Coronary artery (tissue), 2 donors: Measurements from ENCODE around the gene KCNMA1.

ENCODE experiments used
- DNase-seq: peaks from one replicate; pipeline ENCODE4 v3.0.0-alpha.2; 2017; ENCODE audit warnings: low spot score
- H3K27ac ChIP-seq, 2 donors: fragments of 200-600 bp; sonication (generic); one replicate each; pipeline ENCODE4 v1.5.1; 2016 to 2019
- H3K4me3 ChIP-seq: fragments of 200-600 bp; sonication (generic); 2 replicates; pipeline ENCODE4 v1.5.1; 2016; ENCODE audit warnings: mild to moderate bottlenecking, moderate library complexity
- CTCF ChIP-seq: fragments of 200-600 bp; sonication (generic); IDR thresholded peaks from one replicate; pipeline ENCODE4 v1.5.1; 2019; ENCODE audit warnings: antibody characterized with exemption

The KCNMA1 gene

GRCh38 chr10:76982671-76983070, 654.9 kb downstream of the KCNMA1 start:
- Histone ChIP-seq H3K27ac (no peak overlapping the region), H3K4me3 (no peak overlapping the region)
- TF ChIP-seq CTCF, result no peak
- DNase-seq, result no peak

GRCh38 chr10:76981251-76981650, 656.4 kb downstream of the KCNMA1 start:
- no peak for DNase-seq
- Histone ChIP-seq H3K4me3 (no peak overlapping the region), H3K27ac (no peak overlapping the region)
- no peak for TF ChIP-seq CTCF

- H3K4me3 ChIP-seq, result no peak overlapping the region
- no peak for TF ChIP-seq CTCF
- no peak for DNase-seq
Measured at GRCh38 chr10:76977901-76978300, 659.7 kb downstream of the KCNMA1 start.

GRCh38 chr10:76977046-76977445, 660.6 kb downstream of the KCNMA1 start:
- Histone ChIP-seq H3K27ac (no peak overlapping the region), H3K4me3 (no peak overlapping the region)
- TF ChIP-seq CTCF, result no peak
- no peak for DNase-seq

More at GRCh38 chr10:76977901-76978300, 659.7 kb downstream of the KCNMA1 start:
- no peak overlapping the region for H3K27ac ChIP-seq

GRCh38 chr10:76976142-76976541, 661.5 kb downstream of the KCNMA1 start:
- no peak for DNase-seq
- Histone ChIP-seq H3K4me3 (no peak overlapping the region), H3K27ac (no peak overlapping the region)
- TF ChIP-seq CTCF, result no peak

- H3K27ac ChIP-seq, result no peak overlapping the region
- DNase-seq, result no peak
- no peak overlapping the region for H3K4me3 ChIP-seq
- TF ChIP-seq CTCF, result no peak
Measured at GRCh38 chr10:76975126-76975525, 662.5 kb downstream of the KCNMA1 start.

GRCh38 chr10:76974017-76974691, 663.5 kb downstream of the KCNMA1 start:
- Histone ChIP-seq H3K27ac (no peak overlapping the region), H3K4me3 (no peak overlapping the region)
- DNase-seq, result no peak
- TF ChIP-seq CTCF, result no peak
